Mesenchymal stem cell (in vitro differentiated cells and primary cell): ENCODE results near the gene MBIP. TPM values are rescaled to one million over a fixed set of nuclear protein-coding genes. Genes with fewer than 3 reads are reported as not detected.
A peak's percentile ranks its signal among the peaks of the same experiment; 100 is the strongest.

ENCODE experiments used
- DNase-seq: peaks from one replicate; pipeline ENCODE4 v3.0.0-alpha.2; 2013
- H2AFZ ChIP-seq: one replicate; pipeline ENCODE4 v1.6.1; 2013; ENCODE audit warnings: low read depth, mild to moderate bottlenecking, control low read depth, inconsistent platforms, low read length, moderate library complexity
- H2AK5ac ChIP-seq: 2 replicates; pipeline ENCODE4 v1.6.1; 2013; ENCODE audit warnings: low read length, moderate library complexity, mild to moderate bottlenecking, inconsistent platforms; ENCODE audit not compliant: severe bottlenecking
- H2BK120ac ChIP-seq: one replicate; pipeline ENCODE4 v1.6.1; 2013; ENCODE audit warnings: low read depth, mild to moderate bottlenecking, inconsistent platforms, low read length, moderate library complexity
- H2BK12ac ChIP-seq, 2 experiments: one replicate each; pipeline ENCODE4 v1.6.1; 2013; ENCODE audit warnings: inconsistent platforms in 2 of 2, low read length in 2 of 2, mild to moderate bottlenecking in 2 of 2, moderate library complexity in 2 of 2, control low read depth in 1 of 2
- H2BK15ac ChIP-seq: one replicate; pipeline ENCODE4 v1.6.1; 2013; ENCODE audit warnings: mild to moderate bottlenecking, low read depth, inconsistent platforms; ENCODE audit not compliant: poor library complexity, severe bottlenecking
- H2BK5ac ChIP-seq: 2 replicates; pipeline ENCODE4 v1.6.1; 2013; ENCODE audit warnings: low read depth, mild to moderate bottlenecking, low read length, control low read depth, inconsistent platforms; ENCODE audit not compliant: poor library complexity, severe bottlenecking
- H3K14ac ChIP-seq, 2 experiments: one replicate each; pipeline ENCODE4 v1.6.1; 2013; ENCODE audit warnings: inconsistent platforms in 2 of 2, low read length in 2 of 2, control low read depth in 1 of 2, mild to moderate bottlenecking in 1 of 2, moderate library complexity in 1 of 2
- H3K18ac ChIP-seq, 2 experiments: one replicate each; pipeline ENCODE4 v1.6.1; 2013; ENCODE audit warnings: inconsistent platforms in 2 of 2, low read length in 2 of 2, control low read depth in 1 of 2, low read depth in 1 of 2, mild to moderate bottlenecking in 1 of 2
- H3K23ac ChIP-seq, 2 experiments: one replicate each; pipeline ENCODE4 v1.6.1; 2013; ENCODE audit warnings: inconsistent platforms in 2 of 2, low read length in 2 of 2, mild to moderate bottlenecking in 2 of 2, moderate library complexity in 2 of 2, control low read depth in 1 of 2
- H3K27ac ChIP-seq: 2 replicates; pipeline ENCODE4 v1.5.1; 2013; ENCODE audit warnings: mild to moderate bottlenecking, moderate library complexity, low read length, control low read depth, inconsistent platforms; ENCODE audit not compliant: poor library complexity, severe bottlenecking
- H3K27me3 ChIP-seq, 2 experiments: 2 replicates each; pipeline versions ENCODE4 v1.6.1 to v1.7.0; 2013; ENCODE audit warnings: low read length in 2 of 2, mild to moderate bottlenecking in 2 of 2, moderate library complexity in 2 of 2, control low read depth in 1 of 2, inconsistent platforms in 1 of 2; ENCODE audit not compliant: control insufficient read depth in 1 of 2, insufficient read depth in 1 of 2
- H3K36me3 ChIP-seq, 2 experiments: 2 replicates each; pipeline versions ENCODE4 v1.6.1 to v1.7.0; 2013; ENCODE audit warnings: low read length in 2 of 2, control low read depth in 1 of 2, inconsistent platforms in 1 of 2, low read depth in 1 of 2, mild to moderate bottlenecking in 1 of 2; ENCODE audit not compliant: insufficient read depth in 2 of 2, control insufficient read depth in 1 of 2
- H3K4ac ChIP-seq, 2 experiments: one replicate each; pipeline ENCODE4 v1.6.1; 2013; ENCODE audit warnings: inconsistent platforms in 2 of 2, low read length in 2 of 2, mild to moderate bottlenecking in 2 of 2, moderate library complexity in 2 of 2, control low read depth in 1 of 2, low read depth in 1 of 2
- H3K4me1 ChIP-seq: 2 replicates; pipeline ENCODE4 v1.6.1; 2013; ENCODE audit warnings: low read depth, low read length, control low read depth; ENCODE audit not compliant: control insufficient read depth, insufficient read depth
- H3K4me2 ChIP-seq: 2 replicates; pipeline ENCODE4 v1.6.1; 2013; ENCODE audit warnings: low read length, mild to moderate bottlenecking, inconsistent platforms; ENCODE audit not compliant: poor library complexity, severe bottlenecking
- H3K4me3 ChIP-seq, 2 experiments: 2 replicates each; pipeline versions ENCODE4 v1.5.1 to v1.7.0; 2013; ENCODE audit warnings: low read length in 2 of 2, mild to moderate bottlenecking in 2 of 2, control low read depth in 1 of 2, low read depth in 1 of 2; ENCODE audit not compliant: insufficient read depth in 1 of 2
- H3K79me1 ChIP-seq: replicated peaks from 2 replicates; pipeline ENCODE4 v1.6.1; 2013; ENCODE audit warnings: mild to moderate bottlenecking, control low read depth, low read length, inconsistent platforms; ENCODE audit not compliant: poor library complexity, severe bottlenecking
- H3K9ac ChIP-seq: 2 replicates; pipeline ENCODE4 v1.7.0; 2013; ENCODE audit warnings: mild to moderate bottlenecking, low read length, moderate library complexity
- H3K9me3 ChIP-seq: 2 replicates; pipeline ENCODE4 v1.7.0; 2013; ENCODE audit warnings: mild to moderate bottlenecking, low read length; ENCODE audit not compliant: control insufficient read depth
- H4K8ac ChIP-seq: one replicate; pipeline ENCODE4 v1.6.1; 2013; ENCODE audit warnings: inconsistent platforms, mild to moderate bottlenecking, low read length, moderate library complexity
- H4K91ac ChIP-seq: one replicate; pipeline ENCODE4 v1.6.1; 2013; ENCODE audit warnings: mild to moderate bottlenecking, low read length, inconsistent platforms
- whole genome bisulfite sequencing: methylation state at CpG from one replicate; pipeline ENCODE4 v1.1.7; 2013; ENCODE audit warnings: mixed read lengths; 5-methylcytosine and 5-hydroxymethylcytosine counted together
- polyA plus RNA-seq, 2 experiments: library from polyadenylated mRNA; stranded (reverse); fragments of 200-250 nt; gene quantifications; one replicate each; pipeline ENCODE4 v1.2.3, GENCODE V29; 2013

Gene MBIP
- 23.4 TPM for polyA plus RNA-seq (2013, experiment 1 of 2)
- 25.4 TPM for polyA plus RNA-seq (2013, experiment 2 of 2)

DNA sequence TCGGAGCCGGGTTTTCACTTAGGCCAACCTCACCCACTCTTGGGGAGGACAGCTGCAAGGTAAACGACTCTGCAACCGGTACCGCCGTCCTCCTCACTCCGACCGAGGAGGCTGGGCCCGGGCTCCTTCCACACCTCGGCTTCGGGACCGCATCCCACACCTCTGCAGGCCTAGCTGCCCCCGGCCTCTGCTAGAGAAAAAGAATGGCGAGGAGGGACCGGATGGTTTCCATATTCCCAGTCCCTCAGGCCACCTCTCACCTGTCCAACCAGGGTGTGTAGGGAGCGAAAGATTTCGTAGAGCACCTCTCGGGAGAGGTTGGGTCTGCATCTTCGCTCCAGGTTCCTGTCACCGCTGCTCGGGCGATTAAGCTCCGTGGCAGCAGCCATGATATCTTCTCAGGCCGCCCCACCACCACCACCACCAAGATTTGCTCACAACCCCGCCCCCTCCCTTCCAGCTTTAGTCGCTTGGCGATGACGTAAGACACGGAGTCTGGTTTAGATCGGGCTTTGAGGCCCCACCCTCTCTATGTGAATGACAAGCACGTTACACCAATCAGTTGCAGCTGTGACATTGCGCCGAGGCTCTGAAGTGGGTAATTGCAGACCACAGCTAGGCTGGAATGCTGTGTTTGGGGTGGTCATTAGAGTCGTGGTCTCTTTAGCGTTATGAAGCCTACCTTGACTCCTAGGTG, at the start of gene MBIP:
TSS of gene MBIP (minus strand) at position 438 of the 697 bp plus-strand sequence. CDS start at position 389, 49 bp downstream.
- no peaks in the 10 kb centered on the region for H3K9me3 ChIP-seq
- peaks cover 5 to 6% of the 10 kb centered on the region in 2 experiments for H3K27me3 ChIP-seq
- 0% methylated on average over 24 of the region's 35 CpGs for WGBS
- H2AFZ ChIP-seq = peak within 1 kb of the TSS; percentile 87
- no peak within 1 kb of the TSS for H2AK5ac ChIP-seq
- H3K4me2 ChIP-seq = peak within 1 kb of the TSS; percentile 59
- H2BK5ac ChIP-seq = no peak within 1 kb of the TSS
- peaks cover 3% of the 10 kb centered on the region for H3K79me1 ChIP-seq
- peak within 1 kb of the TSS in 1 of 2 experiments; percentile 74 for H3K23ac ChIP-seq
- peak within 1 kb of the TSS; percentile 75 to 99 for H3K4me3 ChIP-seq
- peak within 1 kb of the TSS in 1 of 2 experiments; percentile 93 for H3K14ac ChIP-seq
- H4K8ac ChIP-seq = peak within 1 kb of the TSS; percentile 97
- H3K36me3 ChIP-seq = no peaks in the 10 kb centered on the region
- no peak within 1 kb of the TSS for H2BK15ac ChIP-seq
- H3K27ac ChIP-seq = peak within 1 kb of the TSS; percentile 47
- peak within 1 kb of the TSS; percentile 84 for H4K91ac ChIP-seq
- H2BK120ac ChIP-seq = peak within 1 kb of the TSS; percentile 27
- peak within 1 kb of the TSS; percentile 73 to 80 for H3K18ac ChIP-seq
- peak within 1 kb of the TSS in 1 of 2 experiments; percentile 12 for H3K4ac ChIP-seq
- no peak within 1 kb of the TSS for H2BK12ac ChIP-seq
- peaks cover 1% of the 10 kb centered on the region for H3K4me1 ChIP-seq
- H3K9ac ChIP-seq = peak within 1 kb of the TSS; percentile 99
- peak; percentile 97 for DNase-seq

DNA sequence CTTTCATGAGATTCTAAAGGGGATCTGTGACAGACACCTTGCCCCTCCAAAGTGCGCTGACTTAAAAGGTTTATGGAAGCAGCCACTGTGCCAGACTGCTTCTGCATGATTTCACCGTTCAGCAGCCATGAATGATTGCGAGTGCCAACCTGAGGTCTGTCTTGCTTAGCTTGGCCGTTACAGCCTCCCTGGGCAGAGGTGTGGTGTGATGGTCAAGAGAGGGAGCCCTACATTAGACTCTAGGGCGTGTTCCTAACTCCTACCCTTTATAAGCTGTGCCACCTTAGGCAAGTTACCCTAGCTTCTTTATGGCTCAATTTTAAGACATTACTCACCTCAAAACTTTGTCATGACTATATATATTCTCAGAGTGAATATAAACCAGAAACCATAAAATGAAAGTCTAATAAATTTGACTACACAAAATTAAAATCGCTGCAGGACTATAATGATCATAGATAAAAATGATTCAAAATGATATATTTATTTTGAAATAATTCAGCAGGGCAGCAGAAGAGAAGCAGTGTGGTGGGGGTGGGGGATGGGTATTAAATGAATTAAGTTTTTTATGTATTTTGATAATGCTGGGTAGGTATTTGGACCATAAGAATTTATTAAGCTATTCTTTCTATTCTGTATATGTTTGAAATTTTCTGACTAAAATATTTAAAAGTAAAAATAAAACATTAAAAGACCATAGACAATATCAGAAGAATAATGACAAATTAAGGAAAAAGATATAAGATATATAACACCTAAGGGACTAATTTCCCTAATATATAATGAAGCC, 47.7 kb upstream of the MBIP start:
- H2BK5ac ChIP-seq = no peak overlapping the region
- no peak overlapping the region for H3K4me3 ChIP-seq
- no peak overlapping the region for H2AFZ ChIP-seq
- H2AK5ac ChIP-seq = no peak overlapping the region
- H3K9me3 ChIP-seq = no peaks in the 10 kb centered on the region
- no peak overlapping the region for H3K4ac ChIP-seq
- no peak overlapping the region for H3K14ac ChIP-seq
- H3K79me1 ChIP-seq = no peaks in the 10 kb centered on the region
- H3K9ac ChIP-seq = no peak overlapping the region
- no peaks in the 10 kb centered on the region for H3K36me3 ChIP-seq
- H3K27ac ChIP-seq = no peak overlapping the region
- H3K27me3 ChIP-seq = peaks cover 3 to 4% of the 10 kb centered on the region in 2 experiments
- H3K18ac ChIP-seq = no peak overlapping the region
- H2BK12ac ChIP-seq = no peak overlapping the region
- no peak overlapping the region for H3K4me2 ChIP-seq
- no peak overlapping the region for H3K23ac ChIP-seq
- H2BK15ac ChIP-seq = no peak overlapping the region
- no peak overlapping the region for H4K91ac ChIP-seq
- no peaks in the 10 kb centered on the region for H3K4me1 ChIP-seq
- DNase-seq = no peak
- no peak overlapping the region for H4K8ac ChIP-seq
- no peak overlapping the region for H2BK120ac ChIP-seq
- WGBS = 79% methylated on average over 4 of the region's 6 CpGs

GRCh38 chr14:36365766-36366165, 45.3 kb upstream of the MBIP start:
- no peak overlapping the region for H2BK5ac ChIP-seq
- no peak overlapping the region for H3K4me2 ChIP-seq
- H3K9me3 ChIP-seq = no peaks in the 10 kb centered on the region
- H3K23ac ChIP-seq = no peak overlapping the region
- no peak overlapping the region for H3K4ac ChIP-seq
- H2BK12ac ChIP-seq = no peak overlapping the region
- no peak overlapping the region for H2BK15ac ChIP-seq
- H2AK5ac ChIP-seq = no peak overlapping the region
- H2AFZ ChIP-seq = no peak overlapping the region
- H3K18ac ChIP-seq = no peak overlapping the region
- H3K9ac ChIP-seq = no peak overlapping the region
- H3K36me3 ChIP-seq = no peaks in the 10 kb centered on the region
- no peak overlapping the region for H4K8ac ChIP-seq
- no peak overlapping the region for H3K14ac ChIP-seq
- WGBS = 44% methylated on average over 1 of the region's 2 CpGs
- H2BK120ac ChIP-seq = no peak overlapping the region
- no peak overlapping the region for H4K91ac ChIP-seq
- no peak for DNase-seq
- H3K27ac ChIP-seq = no peak overlapping the region
- peaks cover 0 to 4% of the 10 kb centered on the region in 2 experiments for H3K27me3 ChIP-seq
- no peaks in the 10 kb centered on the region for H3K4me1 ChIP-seq
- H3K4me3 ChIP-seq = no peak overlapping the region
- no peaks in the 10 kb centered on the region for H3K79me1 ChIP-seq

DNA sequence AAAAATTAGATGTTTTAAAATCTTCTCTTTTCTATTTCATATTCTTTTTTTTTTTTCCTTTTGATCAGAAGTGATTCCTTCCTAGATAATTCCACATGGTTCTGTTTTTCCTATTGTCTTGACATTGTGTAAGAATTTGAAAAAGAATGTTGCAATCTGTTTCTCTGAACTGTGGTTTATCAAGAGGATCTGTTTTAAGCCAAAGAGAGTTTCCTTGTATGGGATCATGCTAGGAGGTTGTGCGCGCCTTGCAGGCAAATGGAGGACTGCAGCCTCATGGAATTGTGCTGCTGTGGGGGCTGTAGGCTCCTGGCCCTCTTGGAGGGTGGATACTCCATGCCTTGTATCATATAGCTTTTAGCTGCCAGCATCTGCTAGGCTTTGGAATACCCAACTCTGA, 43.3 kb upstream of the MBIP start:
- Histone ChIP-seq H2AK5ac (no peak overlapping the region), H3K18ac (no peak overlapping the region), H3K4me1 (no peaks in the 10 kb centered on the region), H3K4me3 (no peak overlapping the region), H4K91ac (no peak overlapping the region), H2BK15ac (no peak overlapping the region), H2BK12ac (no peak overlapping the region), H3K79me1 (no peaks in the 10 kb centered on the region), H2BK5ac (no peak overlapping the region), H4K8ac (no peak overlapping the region), H2BK120ac (no peak overlapping the region), H3K27me3 (peaks cover 0 to 4% of the 10 kb centered on the region in 2 experiments), H3K4ac (no peak overlapping the region), H2AFZ (no peak overlapping the region), H3K9me3 (no peaks in the 10 kb centered on the region), H3K14ac (no peak overlapping the region), H3K9ac (no peak overlapping the region), H3K36me3 (no peaks in the 10 kb centered on the region), H3K4me2 (no peak overlapping the region), H3K23ac (no peak overlapping the region), H3K27ac (no peak overlapping the region)
- 86% methylated on average over 2 of the region's 2 CpGs for WGBS
- no peak for DNase-seq
